ENCODE measurements around the gene SPTBN2.
"Not testable (repeated sequence)": the region's sequence is repeated elsewhere in the genome, so short reads cannot be mapped to it uniquely, and the experiment has no call there.

SPTBN2 gene

DNA sequence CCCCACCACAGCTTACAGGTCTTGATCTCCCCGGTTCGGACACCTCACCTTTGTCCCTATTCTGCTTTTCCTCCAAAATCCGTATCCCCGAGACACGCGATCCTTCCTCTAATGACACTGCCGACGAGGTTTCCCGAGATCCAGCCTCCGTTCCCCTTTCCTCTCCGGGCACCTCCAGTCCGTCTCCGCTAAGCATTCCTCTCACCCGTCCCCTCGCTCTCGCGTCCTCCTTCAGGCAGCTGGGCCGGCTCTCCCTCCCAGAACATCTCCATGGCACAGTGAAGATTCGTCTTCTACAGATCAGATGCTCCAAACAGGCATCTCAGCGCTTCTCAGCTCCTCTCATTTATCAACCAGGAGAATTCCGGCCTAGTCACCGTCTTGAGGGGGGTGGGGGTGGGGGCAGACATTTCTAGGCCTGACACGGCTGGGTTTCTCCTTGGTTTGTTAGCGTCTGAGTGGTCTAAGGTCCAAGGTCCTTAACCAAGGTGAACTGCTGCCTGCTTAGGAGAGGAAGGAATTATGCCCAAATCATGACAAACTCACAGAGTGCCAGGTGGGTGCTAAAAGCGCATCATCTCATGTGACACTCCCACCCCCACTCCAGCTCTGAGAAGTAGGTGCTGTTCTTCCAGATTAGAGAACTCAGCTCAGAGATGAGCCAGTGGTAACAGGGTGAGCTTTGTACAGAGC, at the start of gene SPTBN2:
Gene SPTBN2 (minus strand): TSS at position 524 of the 693 bp plus-strand sequence. CDS start 7,976 bp downstream, outside the sequence.
- no peak for DNase-seq

DNA sequence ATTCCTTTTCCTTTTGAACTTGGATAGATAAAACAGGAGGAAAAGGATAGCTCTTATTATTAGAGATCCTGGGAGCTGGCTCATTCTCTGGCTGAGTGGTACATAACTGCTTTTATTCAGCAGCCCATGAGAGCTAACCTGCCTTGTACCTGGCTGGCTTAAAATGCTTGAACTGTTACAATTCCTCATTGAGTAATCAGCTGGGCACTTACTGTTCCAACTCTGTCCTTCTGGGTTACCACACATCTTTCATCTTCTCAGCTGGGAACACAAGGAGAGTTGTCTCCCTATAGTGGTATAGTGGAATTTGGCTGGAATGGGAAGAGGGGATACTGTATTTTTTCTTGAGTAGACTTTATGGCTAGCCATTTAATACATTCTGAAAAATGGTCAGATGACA, 39.8 kb upstream of the SPTBN2 start:
- no peak for DNase-seq

- no peak for DNase-seq
These were observed 39.1 kb upstream of the SPTBN2 start for GRCh38 chr11:66768088-66768521.

GRCh38 chr11:66767666-66768065, 38.6 kb upstream of the SPTBN2 start:
- DNase-seq = no peak

GRCh38 chr11:66766681-66767080, 37.7 kb upstream of the SPTBN2 start:
- DNase-seq = no peak

DNA sequence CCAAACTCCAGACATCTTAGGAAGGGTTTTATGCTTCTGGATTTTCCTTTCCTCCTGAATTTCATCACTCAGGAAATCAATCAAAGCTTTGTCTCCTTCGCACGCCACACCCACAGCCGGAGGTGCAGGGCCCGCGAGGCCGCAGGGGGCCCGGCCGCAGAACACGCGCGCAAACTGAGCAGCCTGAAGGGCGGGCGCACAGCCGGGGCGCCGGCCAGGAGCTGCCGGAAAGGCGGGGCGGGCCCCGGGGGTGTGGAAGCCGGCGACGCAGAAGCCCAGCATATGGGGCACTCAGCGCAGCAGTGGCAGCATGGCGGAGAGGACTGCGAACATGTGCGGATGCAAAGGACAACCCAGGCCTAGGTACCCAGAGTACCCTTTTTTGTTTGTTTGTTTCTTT, 33.1 kb upstream of the SPTBN2 start:
- no peak for DNase-seq

DNA sequence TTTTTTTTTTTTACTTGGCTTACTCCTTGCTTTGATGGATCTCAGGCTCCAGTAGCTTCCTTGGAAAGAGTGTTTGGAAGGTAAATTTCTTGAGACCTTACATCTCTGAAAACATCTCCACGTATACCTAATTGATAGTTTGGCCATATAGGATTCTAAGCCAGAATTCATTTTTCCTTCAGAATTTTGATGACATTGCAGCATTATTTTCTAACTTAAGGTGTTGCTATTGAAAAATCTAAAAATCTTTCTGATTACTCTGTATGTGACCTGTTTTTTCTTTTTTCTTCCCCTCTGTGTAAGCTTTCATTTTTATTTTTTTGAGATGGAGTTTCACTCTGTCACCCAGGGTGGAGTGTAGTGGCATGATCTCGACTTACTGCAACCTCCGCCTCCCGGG, 23.1 kb upstream of the SPTBN2 start:
- DNase-seq = no peak

- no peak for DNase-seq
These were observed 20.1 kb upstream of the SPTBN2 start for GRCh38 chr11:66749091-66749490.

- DNase-seq = no peak
These were observed 18.5 kb upstream of the SPTBN2 start for GRCh38 chr11:66747480-66747879.

DNA sequence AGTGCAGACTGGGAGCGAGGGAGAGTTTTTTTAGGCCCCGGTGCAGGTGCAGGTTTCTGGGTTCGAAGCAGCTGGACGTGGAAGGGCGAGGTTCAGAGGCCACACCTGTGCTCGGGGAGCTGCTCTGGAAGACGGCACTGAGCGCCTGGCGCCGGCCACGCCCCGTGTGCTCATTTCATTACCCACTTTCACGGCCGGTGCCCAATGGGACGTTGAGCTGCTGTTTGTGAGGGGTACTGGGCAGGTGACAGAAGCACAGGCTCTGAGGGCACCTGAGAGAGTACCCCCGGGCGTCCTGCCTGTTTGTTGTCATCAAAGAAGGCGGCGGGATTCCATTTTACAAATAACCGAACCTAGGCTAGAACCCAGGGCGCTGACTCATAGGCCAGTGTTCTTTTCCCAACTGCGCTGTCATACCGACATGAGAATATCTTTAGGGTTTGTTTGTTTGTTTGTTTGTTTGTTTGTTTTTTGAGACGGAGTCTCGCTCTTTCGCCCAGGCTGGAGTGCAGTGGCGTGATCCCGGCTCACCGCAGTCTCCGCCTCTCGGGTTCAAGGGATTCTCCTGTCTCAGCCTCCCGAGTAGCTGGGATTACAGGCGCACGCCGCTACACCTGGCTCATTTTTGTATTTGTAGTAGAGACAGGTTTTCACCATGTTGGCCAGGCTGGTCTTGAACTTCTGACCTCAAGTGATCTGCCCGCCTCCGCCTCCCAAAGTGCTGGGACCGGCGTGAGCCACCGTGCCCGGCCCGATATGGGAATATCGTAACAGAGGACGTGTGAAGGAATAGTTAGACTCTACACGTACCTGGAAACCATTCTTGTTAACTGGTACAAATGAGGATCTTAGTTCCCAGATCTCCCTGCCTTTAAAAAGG, 16.6 kb upstream of the SPTBN2 start:
- DNase-seq = peak; percentile 15 to 18

DNA sequence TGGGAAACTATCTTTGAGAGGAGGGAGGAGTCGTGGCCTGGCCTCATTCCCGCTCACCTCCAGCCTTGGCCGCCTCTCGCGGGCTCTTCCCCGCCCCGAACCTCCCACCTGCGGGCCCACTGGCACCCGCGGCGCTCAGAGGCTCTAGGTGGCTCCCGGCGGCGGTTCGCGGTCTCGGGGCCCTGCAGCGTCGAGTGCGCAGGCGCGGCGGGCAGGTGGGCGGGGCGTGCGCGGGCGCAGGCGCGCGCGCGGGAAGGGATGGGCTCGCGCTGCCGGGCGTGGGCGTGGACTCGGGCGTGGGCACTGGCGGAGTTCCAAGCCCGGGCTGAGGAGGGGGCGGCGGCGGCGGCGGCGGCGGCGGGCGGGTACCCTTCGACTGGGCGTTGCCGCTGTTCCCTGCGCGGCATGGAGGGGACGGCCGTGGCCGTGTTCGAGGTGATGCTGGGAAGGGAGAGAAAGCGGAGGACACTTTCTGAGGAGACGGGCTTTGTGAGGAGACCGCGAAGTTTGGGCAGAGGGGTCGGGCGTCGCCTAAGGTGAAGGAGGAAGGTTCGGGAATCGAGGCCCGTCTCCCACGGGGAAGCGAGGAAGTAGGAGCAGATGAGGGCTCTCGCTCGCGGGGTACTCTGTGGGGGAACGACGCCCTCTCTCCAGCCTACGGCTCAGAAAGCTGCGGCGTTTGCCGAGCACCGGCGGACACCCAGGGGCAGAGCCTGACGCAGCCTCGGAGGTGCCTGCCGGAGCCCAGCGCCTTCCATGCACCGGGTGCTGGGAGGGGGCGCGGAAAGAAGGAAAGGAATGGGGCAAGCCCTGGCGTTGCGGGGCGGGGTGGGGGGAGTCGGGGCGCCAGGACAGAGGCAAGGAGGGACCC, 15.7 kb upstream of the SPTBN2 start:
- peak; percentile 84 to 86 for DNase-seq

DNA sequence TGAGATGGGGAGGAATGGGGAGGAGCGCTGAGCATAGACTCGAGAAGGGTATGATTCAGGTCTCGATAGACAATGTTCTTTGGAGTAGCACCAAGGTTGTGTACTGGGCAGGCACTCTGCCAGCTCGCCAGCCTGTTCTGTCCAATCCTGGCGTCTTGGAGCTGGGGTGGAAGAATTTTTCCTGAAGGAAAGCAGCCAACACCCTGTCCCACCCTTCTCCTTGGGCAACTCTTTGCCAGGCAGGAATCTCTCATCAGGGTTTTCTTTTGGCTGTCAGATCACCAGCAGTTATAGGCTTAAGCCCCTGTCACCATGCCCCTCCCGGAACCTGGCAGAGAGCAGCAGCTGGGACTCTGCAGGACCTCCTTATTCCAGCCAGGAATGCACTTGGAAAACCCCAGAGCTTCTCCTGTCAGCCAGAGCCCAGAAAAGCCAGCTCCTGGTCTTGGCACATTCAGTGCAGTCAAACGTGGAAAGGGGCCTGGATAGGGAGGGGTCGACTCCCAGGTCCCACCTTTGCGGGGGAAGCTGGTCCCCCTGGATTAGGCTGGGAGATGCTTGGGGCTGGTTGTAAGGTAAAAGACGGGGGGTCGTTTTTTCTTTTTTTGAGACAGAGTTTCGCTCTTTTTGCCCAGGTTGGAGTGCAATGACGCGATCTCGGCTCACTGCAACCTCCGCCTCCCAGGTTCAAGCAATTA, 14.4 kb upstream of the SPTBN2 start:
- DNase-seq = no peak

- no peak for DNase-seq
These were observed 12.1 kb upstream of the SPTBN2 start for GRCh38 chr11:66741153-66741552.

DNA sequence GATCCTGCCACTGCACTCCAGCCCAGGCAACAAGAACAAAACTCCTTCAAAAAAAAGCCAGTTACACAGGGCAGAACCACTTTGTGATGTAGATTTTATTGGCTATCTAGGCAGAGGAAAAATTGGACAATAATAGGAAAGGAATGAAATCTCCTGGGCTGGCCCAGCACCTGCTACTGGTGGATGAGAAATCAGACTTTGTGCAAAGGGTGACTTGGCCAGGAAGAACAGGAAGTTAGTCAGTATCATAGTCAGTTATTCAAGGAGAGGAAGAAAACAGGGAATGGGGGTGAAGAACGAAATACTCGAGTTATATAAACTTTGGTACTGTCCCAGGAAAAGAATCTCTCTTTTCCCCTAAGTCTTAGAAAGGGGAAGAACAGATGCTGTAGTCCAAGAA, 11.0 kb upstream of the SPTBN2 start:
- DNase-seq = no peak

DNA sequence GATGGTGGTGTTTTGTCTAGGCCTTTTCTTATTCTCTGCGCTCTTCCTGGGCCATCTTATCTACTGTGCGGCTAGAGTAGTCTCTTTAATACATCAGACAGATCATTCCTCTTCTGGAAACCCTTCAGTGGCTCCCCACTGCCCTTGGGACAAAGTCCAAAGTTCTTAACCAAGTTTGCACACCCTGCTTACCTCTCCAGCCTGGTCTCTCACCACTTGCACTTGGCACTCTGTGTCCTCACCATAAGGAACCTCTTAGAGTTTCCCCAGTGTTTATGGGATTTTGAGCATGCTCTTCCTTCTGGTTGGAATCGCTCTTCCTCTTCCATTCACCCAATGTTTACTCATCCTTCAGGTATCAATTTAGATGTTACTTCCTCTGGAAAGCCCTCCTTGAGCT, 5.2 kb upstream of the SPTBN2 start:
- DNase-seq = no peak

GRCh38 chr11:66729447-66729846, 431 bp upstream of the SPTBN2 start:
- no peak for DNase-seq

DNA sequence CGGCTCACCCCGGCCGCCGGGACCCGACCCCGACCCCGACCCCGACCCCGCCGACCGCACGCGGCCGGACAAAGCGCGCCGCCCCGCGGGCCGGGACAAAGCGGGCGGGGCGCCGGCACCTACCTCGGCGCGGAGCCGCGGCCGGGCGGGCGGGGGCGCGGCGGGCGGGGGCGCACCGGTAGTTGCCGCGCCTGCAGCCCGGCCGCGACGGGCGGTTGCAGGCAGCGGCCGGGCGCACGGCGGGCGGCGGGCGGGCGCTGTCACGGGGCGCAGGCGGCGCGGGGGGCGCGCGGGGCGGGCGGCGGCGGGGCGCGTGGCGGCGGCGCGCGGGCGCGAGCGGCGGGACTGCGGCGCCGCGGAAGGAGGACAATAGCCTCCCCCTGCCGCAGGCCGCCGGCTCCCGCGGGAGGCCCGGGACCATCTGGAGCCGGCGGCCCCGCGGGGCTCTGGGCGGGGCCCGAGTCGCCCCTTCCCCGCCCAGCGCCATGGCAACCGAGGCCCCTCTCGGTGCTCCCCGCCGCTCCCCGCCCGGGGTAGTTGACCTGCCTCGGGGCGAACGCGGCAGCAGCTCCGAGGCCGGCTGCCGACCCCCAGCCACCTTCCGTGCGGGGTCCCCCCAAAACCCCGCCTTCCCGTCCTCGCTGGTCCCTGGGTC, 851 bp downstream of the SPTBN2 start:
- no peak for DNase-seq

- DNase-seq = no peak
These were observed 1.6 kb downstream of the SPTBN2 start for GRCh38 chr11:66727282-66728037.

- DNase-seq = no peak
These were observed 3.4 kb downstream of the SPTBN2 start for GRCh38 chr11:66725647-66726046.

DNA sequence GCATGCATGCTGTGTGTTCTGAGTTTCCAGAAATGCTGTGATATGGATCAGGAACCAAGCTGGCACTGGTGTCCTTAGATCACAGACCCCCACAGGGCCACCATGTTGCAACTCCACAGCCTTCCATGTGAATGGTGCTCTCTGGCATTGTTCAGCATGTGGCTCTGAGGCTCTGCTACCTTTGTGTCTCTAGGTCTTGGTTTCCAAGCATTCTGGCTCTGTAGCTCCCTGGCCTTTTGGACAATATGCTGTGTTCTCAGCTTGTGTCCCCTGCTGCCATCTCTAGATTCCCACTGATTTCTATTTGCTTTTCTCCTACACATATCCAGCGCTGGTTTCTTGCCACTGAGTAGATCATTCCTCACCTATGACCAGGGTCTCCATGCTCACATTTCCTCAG, 3.9 kb downstream of the SPTBN2 start:
- DNase-seq = no peak

DNA sequence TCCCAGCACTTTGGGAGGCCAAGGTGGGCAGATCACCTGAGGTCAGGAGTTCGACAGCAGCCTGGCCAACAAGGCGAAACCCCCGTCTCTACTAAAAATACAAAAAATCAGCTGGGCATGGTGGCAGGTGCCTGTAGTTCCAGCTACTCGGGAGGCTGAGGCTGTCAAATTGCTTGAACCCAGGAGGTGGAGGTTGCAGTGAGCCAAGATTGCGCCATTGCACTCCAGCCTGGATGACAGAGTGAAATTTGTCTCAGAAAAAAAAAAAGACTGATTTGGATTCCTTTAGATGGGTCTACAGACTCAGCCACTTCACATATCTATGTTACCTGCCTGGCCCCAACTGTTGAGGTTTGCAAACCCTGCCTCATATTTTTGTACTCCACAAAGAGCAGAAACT, 4.8 kb downstream of the SPTBN2 start:
- DNase-seq = not testable (repeated sequence)
